Heart left ventricle (tissue), 16 donors: ENCODE data around the gene PTPRM. TPM values are rescaled to one million over a fixed set of nuclear protein-coding genes. Genes with fewer than 3 reads are reported as not detected.

Experiments used
- ATAC-seq, 4 donors: fragments of 200-7000 bp; cut with Tn5 transposase; one replicate each; pipeline ENCODE4 v1.9.1; 2020 to 2022; ENCODE audit warnings: moderate library complexity in 4 of 4, mild to moderate bottlenecking in 3 of 4, moderate number of reproducible peaks in 1 of 4
- DNase-seq, 5 donors: peaks; one replicate each; pipeline ENCODE4 v3.0.0-alpha.2; 2020
- H3K27ac ChIP-seq, 12 donors: fragments of 200-600 bp; sonication (generic) in 4 of 12; one replicate each; pipeline versions ENCODE4 v1.5.0 to v1.8.0; 2016 to 2022; ENCODE audit warnings: mild to moderate bottlenecking in 2 of 12
- H3K27me3 ChIP-seq, 9 donors: fragments of 200-600 bp; sonication (generic) in 2 of 9; one replicate each; pipeline versions ENCODE4 v1.5.1 to v1.8.0; 2016 to 2022; ENCODE audit warnings: mild to moderate bottlenecking in 3 of 9
- H3K36me3 ChIP-seq, 9 donors: fragments of 200-600 bp; sonication (generic) in 2 of 9; one replicate each; pipeline versions ENCODE4 v1.5.0 to v1.8.0; 2018 to 2022; ENCODE audit warnings: mild to moderate bottlenecking in 2 of 9
- H3K4me1 ChIP-seq, 12 donors: fragments of 200-600 bp; sonication (generic) in 4 of 12; one replicate each; pipeline versions ENCODE4 v1.5.0 to v1.8.0; 2016 to 2022; ENCODE audit warnings: mild to moderate bottlenecking in 3 of 12
- H3K4me3 ChIP-seq, 12 donors: fragments of 200-600 bp; sonication (generic) in 4 of 12; one replicate each; pipeline versions ENCODE4 v1.5.0 to v1.8.0; 2017 to 2022; ENCODE audit warnings: mild to moderate bottlenecking in 9 of 12, moderate library complexity in 4 of 12
- H3K9me3 ChIP-seq, 12 donors: fragments of 200-600 bp; sonication (generic) in 4 of 12; one replicate each; pipeline versions ENCODE4 v1.5.0 to v1.8.0; 2016 to 2022; ENCODE audit warnings: mild to moderate bottlenecking in 1 of 12
- CTCF ChIP-seq, 12 donors: fragments of 200-600 bp; sonication (generic) in 4 of 12; IDR thresholded peaks; one replicate each; pipeline versions ENCODE4 v1.5.0 to v1.8.0; 2018 to 2022; ENCODE audit warnings: antibody characterized with exemption in 12 of 12, mild to moderate bottlenecking in 5 of 12
- POLR2A ChIP-seq, 2 donors: fragments of 450-650 bp; IDR thresholded peaks; one replicate each; pipeline ENCODE4 v1.6.1; 2017; ENCODE audit warnings: antibody characterized with exemption in 2 of 2, mild to moderate bottlenecking in 2 of 2, moderate library complexity in 2 of 2
- WGBS, 4 donors: extraction: QIAGEN DNeasy Blood & Tissue Kit in 2 of 4; methylation state at CpG; one replicate each; pipeline versions ENCODE4 v1.1.5 to v1.1.7; 2013 to 2018; 5-methylcytosine and 5-hydroxymethylcytosine counted together
- intact Hi-C, 10 donors: fragments of 100-400 bp; cut with DNase I; formaldehyde crosslinking; loops; one replicate each; pipeline versions ENCODE4 v1.11.1 to v1.14.2; 2022
- polyA plus RNA-seq, 2 donors: library from polyadenylated mRNA; stranded (reverse); fragments of 200-250 nt; gene quantifications; one replicate each; pipeline ENCODE4 v1.2.3, GENCODE V29; 2013
- total RNA-seq, 9 donors: library from RNA; depleted of rRNA in 2 of 9; stranded (reverse); fragments of >200 nt in 2 of 9; fragmentation: NEBNext Ultra II Directional in 3 of 9; extraction: Animal tissue kit (Norgen Biotek cat#: 25700) in 3 of 9; gene quantifications; one replicate each; pipeline versions ENCODE4 v1.1.0 to v1.2.4, GENCODE V29; 2016 to 2023
- donor health status: ischemic (EF 13 %, LVEDD 7.1; RV severe dilation, severe dysfunction).
- donor health status: healthy with polysubstance abuse.
- donor health status: DM: no; HTN: yes; CAD: no.
- donor health status: DM: no; HTN: no; CAD: no.
- donor health status: ischemic (EF 25% LVEDD 6.9; RV normal size, moderate dysfunction).
- donor health status: ischemic (EF 25% LVEDD 5.7; RV mildly dilated, moderate dysfunction).
- donor health status: healthy.
- donor health status: DM: yes; HTN: yes; CAD: no.
- donor health status: ischemic (EF 35%, LVEDD 5.7; RV mildly dilated, moderate dysfunction).
- donor health status: nonischemic (EF 11% LVEDD 7.7; RV severe dilation, severe dysfunction).
- donor health status: DM: yes; HTN: yes; CAD: no.
- donor health status: PGD.
- donor health status: ischemic (EF 29% LVEDD 5.4; RV normal size, mild dysfunction).
- donor health status: nonischemic (EF 23%, LVEDD 6.1; RV moderate dilation, normal function).

PTPRM gene
- total and polyA plus RNA-seq, 11 donors, result 93.8 to 186 (median 123) TPM

GRCh38 chr18:7813131-7813530 lies 246.0 kb downstream of the PTPRM start:
- no peaks in the 10 kb centered on the region for H3K27me3 ChIP-seq
- peaks cover 0 to 73% (median 36%) of the 10 kb centered on the region in 12 donors for H3K4me1 ChIP-seq
- ATAC-seq (no peak), DNase-seq (no peak)
- peaks cover 0 to 5% (median 0%) of the 10 kb centered on the region in 9 donors for H3K36me3 ChIP-seq
- H3K27ac ChIP-seq, result peak overlapping the region in 7 of 12 donors; percentile 22 to 61 (median 54)
- TF ChIP-seq POLR2A (IDR thresholded peaks at IDR 0.05), result no peak
- TF ChIP-seq CTCF (IDR thresholded peaks at IDR 0.05), result no peak
- peaks cover 0 to 31% (median 17%) of the 10 kb centered on the region in 12 donors for H3K9me3 ChIP-seq
- WGBS, 4 donors, result 80 to 91% (median 88%) methylated on average over 5 of the region's 5 CpGs
- H3K4me3 ChIP-seq, result no peak overlapping the region
- intact Hi-C loops, result loop anchor here in 1 of 10 donors (5.0 kb wide), 1 partner anchor 44 kb away; no protein-coding TSS in a partner anchor

- H3K36me3 ChIP-seq, result peaks cover 0 to 12% (median 0%) of the 10 kb centered on the region in 9 donors
- H3K27me3 ChIP-seq, result no peaks in the 10 kb centered on the region
- TF ChIP-seq CTCF (IDR thresholded peaks at IDR 0.05) (no peak), POLR2A (IDR thresholded peaks at IDR 0.05) (no peak)
- intact Hi-C loops, result loop anchor here in 1 of 10 donors (5.0 kb wide), 1 partner anchor 42 kb away; no protein-coding TSS in a partner anchor
- H3K4me3 ChIP-seq, result no peak overlapping the region
- DNase-seq (no peak), ATAC-seq (no peak)
- H3K9me3 ChIP-seq, result peaks cover 0 to 31% (median 17%) of the 10 kb centered on the region in 12 donors
- H3K27ac ChIP-seq, result peak overlapping the region in 1 of 12 donors; percentile 31
- H3K4me1 ChIP-seq, result peaks cover 0 to 62% (median 29%) of the 10 kb centered on the region in 12 donors
- WGBS, 4 donors, result 93 to 95% (median 95%) methylated on average over 5 of the region's 5 CpGs
These were observed 247.7 kb downstream of the PTPRM start for GRCh38 chr18:7814754-7815315.

- DNase-seq (no peak), ATAC-seq (peak in 3 of 4 donors; percentile 14 to 61 (median 41))
- TF ChIP-seq CTCF (IDR thresholded peaks at IDR 0.05) (no peak), POLR2A (IDR thresholded peaks at IDR 0.05) (no peak)
- Histone ChIP-seq H3K36me3 (peaks cover 0 to 15% (median 0%) of the 10 kb centered on the region in 9 donors), H3K4me1 (peaks cover 0 to 58% (median 29%) of the 10 kb centered on the region in 12 donors), H3K4me3 (no peak overlapping the region), H3K9me3 (peaks cover 0 to 31% (median 17%) of the 10 kb centered on the region in 12 donors), H3K27ac (peak overlapping the region in 5 of 12 donors; percentile 3 to 31 (median 17)), H3K27me3 (no peaks in the 10 kb centered on the region)
- WGBS, 4 donors, result 56 to 68% (median 62%) methylated on average over 2 of the region's 2 CpGs
- intact Hi-C loops, result no loop called here
These were observed 248.7 kb downstream of the PTPRM start for GRCh38 chr18:7815787-7816186.

- Histone ChIP-seq H3K27ac (peak overlapping the region in 1 of 12 donors; percentile 32), H3K9me3 (peaks cover 0 to 31% (median 17%) of the 10 kb centered on the region in 12 donors), H3K4me1 (peaks cover 4 to 58% (median 31%) of the 10 kb centered on the region in 12 donors), H3K27me3 (no peaks in the 10 kb centered on the region), H3K36me3 (peaks cover 0 to 15% (median 0%) of the 10 kb centered on the region in 9 donors), H3K4me3 (no peak overlapping the region)
- ATAC-seq (peak in 1 of 4 donors; percentile 20), DNase-seq (no peak)
- intact Hi-C loops, result no loop called here
- WGBS, 4 donors, result 45 to 60% (median 54%) methylated on average over 8 of the region's 8 CpGs
- TF ChIP-seq CTCF (IDR thresholded peaks at IDR 0.05) (no peak), POLR2A (IDR thresholded peaks at IDR 0.05) (no peak)
These were observed 250.6 kb downstream of the PTPRM start for GRCh38 chr18:7817575-7818230.
